ENCODE measurements around the gene RAB3C.

DNA sequence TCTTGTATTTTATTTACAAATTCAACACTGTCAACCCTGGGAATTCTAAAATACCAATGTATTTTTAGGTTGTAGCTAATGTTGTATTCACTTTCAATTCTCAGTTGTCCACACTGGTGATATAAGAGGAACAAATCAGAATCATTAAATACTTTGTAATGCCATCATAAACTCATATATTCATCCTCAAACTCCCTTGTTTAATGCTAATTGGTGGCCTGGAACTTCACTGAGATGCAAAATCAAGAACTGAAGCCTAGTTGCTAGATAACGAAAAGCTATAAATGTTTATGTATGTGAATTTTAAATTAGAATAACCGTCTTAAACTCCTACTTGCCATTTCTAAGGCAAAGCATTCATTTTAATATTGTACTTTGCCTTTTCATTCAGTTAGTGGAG is 274.7 kb downstream of the RAB3C start:
- TF ChIP-seq, protein P1, sequence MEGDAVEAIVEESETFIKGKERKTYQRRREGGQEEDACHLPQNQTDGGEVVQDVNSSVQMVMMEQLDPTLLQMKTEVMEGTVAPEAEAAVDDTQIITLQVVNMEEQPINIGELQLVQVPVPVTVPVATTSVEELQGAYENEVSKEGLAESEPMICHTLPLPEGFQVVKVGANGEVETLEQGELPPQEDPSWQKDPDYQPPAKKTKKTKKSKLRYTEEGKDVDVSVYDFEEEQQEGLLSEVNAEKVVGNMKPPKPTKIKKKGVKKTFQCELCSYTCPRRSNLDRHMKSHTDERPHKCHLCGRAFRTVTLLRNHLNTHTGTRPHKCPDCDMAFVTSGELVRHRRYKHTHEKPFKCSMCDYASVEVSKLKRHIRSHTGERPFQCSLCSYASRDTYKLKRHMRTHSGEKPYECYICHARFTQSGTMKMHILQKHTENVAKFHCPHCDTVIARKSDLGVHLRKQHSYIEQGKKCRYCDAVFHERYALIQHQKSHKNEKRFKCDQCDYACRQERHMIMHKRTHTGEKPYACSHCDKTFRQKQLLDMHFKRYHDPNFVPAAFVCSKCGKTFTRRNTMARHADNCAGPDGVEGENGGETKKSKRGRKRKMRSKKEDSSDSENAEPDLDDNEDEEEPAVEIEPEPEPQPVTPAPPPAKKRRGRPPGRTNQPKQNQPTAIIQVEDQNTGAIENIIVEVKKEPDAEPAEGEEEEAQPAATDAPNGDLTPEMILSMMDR (IDR thresholded peaks at IDR 0.05), result no peak
- no peak for TF ChIP-seq POLR2AphosphoS5 (IDR thresholded peaks at IDR 0.05; ENCODE audit: low read depth, low read length)
- no peak for TF ChIP-seq SIN3A (IDR thresholded peaks at IDR 0.05; ENCODE audit: borderline replicate concordance, insufficient read depth, low read depth, low read length)
- TF ChIP-seq, protein P2, sequence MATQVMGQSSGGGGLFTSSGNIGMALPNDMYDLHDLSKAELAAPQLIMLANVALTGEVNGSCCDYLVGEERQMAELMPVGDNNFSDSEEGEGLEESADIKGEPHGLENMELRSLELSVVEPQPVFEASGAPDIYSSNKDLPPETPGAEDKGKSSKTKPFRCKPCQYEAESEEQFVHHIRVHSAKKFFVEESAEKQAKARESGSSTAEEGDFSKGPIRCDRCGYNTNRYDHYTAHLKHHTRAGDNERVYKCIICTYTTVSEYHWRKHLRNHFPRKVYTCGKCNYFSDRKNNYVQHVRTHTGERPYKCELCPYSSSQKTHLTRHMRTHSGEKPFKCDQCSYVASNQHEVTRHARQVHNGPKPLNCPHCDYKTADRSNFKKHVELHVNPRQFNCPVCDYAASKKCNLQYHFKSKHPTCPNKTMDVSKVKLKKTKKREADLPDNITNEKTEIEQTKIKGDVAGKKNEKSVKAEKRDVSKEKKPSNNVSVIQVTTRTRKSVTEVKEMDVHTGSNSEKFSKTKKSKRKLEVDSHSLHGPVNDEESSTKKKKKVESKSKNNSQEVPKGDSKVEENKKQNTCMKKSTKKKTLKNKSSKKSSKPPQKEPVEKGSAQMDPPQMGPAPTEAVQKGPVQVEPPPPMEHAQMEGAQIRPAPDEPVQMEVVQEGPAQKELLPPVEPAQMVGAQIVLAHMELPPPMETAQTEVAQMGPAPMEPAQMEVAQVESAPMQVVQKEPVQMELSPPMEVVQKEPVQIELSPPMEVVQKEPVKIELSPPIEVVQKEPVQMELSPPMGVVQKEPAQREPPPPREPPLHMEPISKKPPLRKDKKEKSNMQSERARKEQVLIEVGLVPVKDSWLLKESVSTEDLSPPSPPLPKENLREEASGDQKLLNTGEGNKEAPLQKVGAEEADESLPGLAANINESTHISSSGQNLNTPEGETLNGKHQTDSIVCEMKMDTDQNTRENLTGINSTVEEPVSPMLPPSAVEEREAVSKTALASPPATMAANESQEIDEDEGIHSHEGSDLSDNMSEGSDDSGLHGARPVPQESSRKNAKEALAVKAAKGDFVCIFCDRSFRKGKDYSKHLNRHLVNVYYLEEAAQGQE (IDR thresholded peaks at IDR 0.05; ENCODE audit: insufficient read depth in 1 of 2, low read depth in 2 of 2, low read length in 1 of 2), result no peak
- TF ChIP-seq TCF7L2 (IDR thresholded peaks at IDR 0.05; ENCODE audit: low read depth, low read length), result no peak

All from Panc1 (cell line).